IMR-90 (cell line): ENCODE data around the gene SLC25A24. TPM values are rescaled to one million over a fixed set of nuclear protein-coding genes. Genes with fewer than 3 reads are reported as not detected.

Experiments
- ATAC-seq: fragments of 200-7000 bp; cut with Tn5 transposase; 2 replicates; pipeline ENCODE4 v1.9.1; 2020; ENCODE audit warnings: low read depth, mild to moderate bottlenecking, moderate library complexity
- BruUV-seq: library from RNA; stranded (reverse); fragments of 400-500 nt; replicated peaks from 2 replicates; lab custom pipeline; 2021; lab: Mats Ljungman, UMichigan
- CTCF ChIA-PET: fragments of 300-600 bp; formaldehyde crosslinking; extraction: SDS; loops from one replicate; lab custom pipeline; 2021; ENCODE audit warnings: antibody characterized with exemption; lab: Yijun Ruan, JAX
- POLR2A ChIA-PET: fragments of 300-600 bp; sonication (Branson Sonifier 250); formaldehyde crosslinking; loops from one replicate; lab custom pipeline; 2022; ENCODE audit warnings: antibody characterized with exemption; ENCODE audit not compliant: unreplicated experiment; lab: Charles Lee
- DNase-seq: peaks from one replicate; pipeline ENCODE4 v3.0.0; 2013
- H2AFZ ChIP-seq: replicated peaks from 2 replicates; pipeline ENCODE3; 2013; ENCODE audit warnings: low read length, mild to moderate bottlenecking; ENCODE audit not compliant: poor library complexity
- H2AK5ac ChIP-seq: 2 replicates; pipeline ENCODE4 v1.6.1; 2013; ENCODE audit warnings: low read depth, low read length, inconsistent platforms
- H2AK9ac ChIP-seq: replicated peaks from 2 replicates; pipeline ENCODE3; 2013; ENCODE audit warnings: mild to moderate bottlenecking, low read depth, low read length, moderate library complexity; ENCODE audit not compliant: poor library complexity
- H2BK120ac ChIP-seq: 2 replicates; pipeline ENCODE4 v1.6.1; 2013; ENCODE audit warnings: low read depth, low read length, inconsistent platforms
- H2BK15ac ChIP-seq: 3 replicates; pipeline ENCODE4 v1.6.1; 2013; ENCODE audit warnings: low read depth, low read length, inconsistent platforms
- H2BK20ac ChIP-seq: 2 replicates; pipeline ENCODE4 v1.6.1; 2013; ENCODE audit warnings: low read depth, mild to moderate bottlenecking, inconsistent platforms, low read length, moderate library complexity
- H2BK5ac ChIP-seq: 2 replicates; pipeline ENCODE4 v1.6.1; 2013; ENCODE audit warnings: mild to moderate bottlenecking, low read depth, low read length, inconsistent platforms; ENCODE audit not compliant: poor library complexity, severe bottlenecking
- H3K14ac ChIP-seq: replicated peaks from 2 replicates; pipeline ENCODE4 v1.6.1; 2013; ENCODE audit warnings: low read depth, low read length, inconsistent platforms
- H3K18ac ChIP-seq: 2 replicates; pipeline ENCODE4 v1.6.1; 2013; ENCODE audit warnings: low read depth, low read length, control low read depth
- H3K23ac ChIP-seq: 2 replicates; pipeline ENCODE4 v1.6.1; 2013; ENCODE audit warnings: low read depth, low read length, inconsistent platforms
- H3K27ac ChIP-seq: 2 replicates; pipeline ENCODE4 v1.5.1; 2013; ENCODE audit warnings: mild to moderate bottlenecking, control low read depth, low read length; ENCODE audit not compliant: insufficient read depth
- H3K27me3 ChIP-seq: 2 replicates; pipeline ENCODE4 v1.6.1; 2013; ENCODE audit warnings: low read length; ENCODE audit not compliant: control insufficient read depth, insufficient read depth
- H3K36me3 ChIP-seq: 2 replicates; pipeline ENCODE4 v1.6.1; 2013; ENCODE audit warnings: low read length, mixed read lengths; ENCODE audit not compliant: control insufficient read depth, insufficient read depth
- H3K4ac ChIP-seq: 2 replicates; pipeline ENCODE4 v1.6.1; 2013; ENCODE audit warnings: low read depth, low read length, inconsistent platforms
- H3K4me1 ChIP-seq: 2 replicates; pipeline ENCODE4 v1.6.1; 2013; ENCODE audit warnings: low read length, mixed read lengths; ENCODE audit not compliant: control insufficient read depth, insufficient read depth
- H3K4me2 ChIP-seq: 2 replicates; pipeline ENCODE4 v1.6.1; 2013; ENCODE audit warnings: low read depth, mild to moderate bottlenecking, control low read depth, low read length, moderate library complexity
- H3K4me3 ChIP-seq: 2 replicates; pipeline ENCODE4 v1.5.1; 2013; ENCODE audit warnings: low read depth, mild to moderate bottlenecking, control low read depth, low read length, moderate library complexity; ENCODE audit not compliant: insufficient read depth
- H3K56ac ChIP-seq: 2 replicates; pipeline ENCODE4 v1.6.1; 2013; ENCODE audit warnings: low read length, inconsistent platforms; ENCODE audit not compliant: insufficient read depth; ENCODE audit errors: extremely low read depth
- H3K79me1 ChIP-seq, 2 experiments: 2 replicates each; pipeline ENCODE4 v1.6.1; 2013; ENCODE audit warnings: low read length in 2 of 2, inconsistent platforms in 1 of 2, low read depth in 1 of 2
- H3K9ac ChIP-seq: 2 replicates; pipeline ENCODE4 v1.6.1; 2013; ENCODE audit warnings: low read depth, low read length, control low read depth
- H3K9me1 ChIP-seq: 2 replicates; pipeline ENCODE4 v1.6.1; 2013; ENCODE audit warnings: low read length, inconsistent platforms; ENCODE audit not compliant: insufficient read depth
- H3K9me3 ChIP-seq: 2 replicates; pipeline ENCODE4 v1.6.1; 2013; ENCODE audit warnings: low read length; ENCODE audit not compliant: control insufficient read depth, insufficient read depth
- H4K20me1 ChIP-seq: 2 replicates; pipeline ENCODE4 v1.6.1; 2013; ENCODE audit warnings: low read length, inconsistent platforms; ENCODE audit not compliant: insufficient read depth
- H4K5ac ChIP-seq: 2 replicates; pipeline ENCODE4 v1.6.1; 2013; ENCODE audit warnings: mild to moderate bottlenecking, low read depth, low read length, control low read depth
- H4K8ac ChIP-seq, 2 experiments: 2 replicates each; pipeline ENCODE4 v1.6.1; 2013; ENCODE audit warnings: low read depth in 2 of 2, low read length in 2 of 2, control low read depth in 1 of 2, inconsistent platforms in 1 of 2
- H4K91ac ChIP-seq: 2 replicates; pipeline ENCODE4 v1.6.1; 2013; ENCODE audit warnings: low read depth, low read length, inconsistent platforms; ENCODE audit not compliant: insufficient read depth
- BHLHE40 ChIP-seq: fragments of 150-350 bp; IDR thresholded peaks from 2 replicates; pipeline ENCODE4 v1.6.1; 2016; ENCODE audit warnings: mild to moderate bottlenecking, low read depth, low read length
- CEBPB ChIP-seq: IDR thresholded peaks from 2 replicates; pipeline ENCODE4 v1.6.1; 2012; ENCODE audit warnings: low read depth, low read length, improper control_type of control experiment
- CHD1 ChIP-seq: IDR thresholded peaks from 2 replicates; pipeline ENCODE4 v1.6.1; 2012; ENCODE audit warnings: low read depth, low read length, improper control_type of control experiment
- CTCF ChIP-seq: conservative IDR thresholded peaks from 2 replicates; pipeline ENCODE4 v1.5.1; 2012; ENCODE audit warnings: mild to moderate bottlenecking, low read depth, low read length, improper control_type of control experiment
- ELK1 ChIP-seq: fragments of 150-350 bp; IDR thresholded peaks from 2 replicates; pipeline ENCODE4 v1.6.1; 2016; ENCODE audit warnings: low read depth, mild to moderate bottlenecking, low read length, moderate library complexity, borderline replicate concordance
- FOS ChIP-seq: fragments of 150-350 bp; IDR thresholded peaks from 2 replicates; pipeline ENCODE4 v1.6.1; 2016; ENCODE audit warnings: low read depth, low read length
- MAFK ChIP-seq: IDR thresholded peaks from 2 replicates; pipeline ENCODE4 v1.6.1; 2012; ENCODE audit warnings: low read depth, low read length, improper control_type of control experiment
- MAZ ChIP-seq: IDR thresholded peaks from 2 replicates; pipeline ENCODE4 v1.6.1; 2012; ENCODE audit warnings: low read depth, mild to moderate bottlenecking, low read length, improper control_type of control experiment, moderate library complexity, borderline replicate concordance
- MXI1 ChIP-seq: IDR thresholded peaks from 2 replicates; pipeline ENCODE4 v1.6.1; 2012; ENCODE audit warnings: low read depth, mild to moderate bottlenecking, low read length, moderate library complexity, borderline replicate concordance
- NFE2L2 ChIP-seq: fragments of 150-350 bp; IDR thresholded peaks from 2 replicates; pipeline ENCODE4 v1.6.1; 2016; ENCODE audit warnings: low read depth, mild to moderate bottlenecking, low read length
- POLR2A ChIP-seq: IDR thresholded peaks from 2 replicates; pipeline ENCODE4 v1.6.1; 2012; ENCODE audit warnings: mild to moderate bottlenecking, low read depth, low read length
- RAD21 ChIP-seq: IDR thresholded peaks from 2 replicates; pipeline ENCODE4 v1.6.1; 2012; ENCODE audit warnings: low read length, improper control_type of control experiment
- RCOR1 ChIP-seq: IDR thresholded peaks from 2 replicates; pipeline ENCODE4 v1.6.1; 2012; ENCODE audit warnings: mild to moderate bottlenecking, low read length, improper control_type of control experiment; ENCODE audit not compliant: insufficient replicate concordance
- RFX5 ChIP-seq: IDR thresholded peaks from 2 replicates; pipeline ENCODE4 v1.8.0; 2012; ENCODE audit warnings: low read depth, mild to moderate bottlenecking, low read length, moderate library complexity
- SMC3 ChIP-seq: fragments of 150-350 bp; IDR thresholded peaks from 2 replicates; pipeline ENCODE4 v1.6.1; 2016; ENCODE audit warnings: low read depth, mild to moderate bottlenecking, antibody characterized with exemption, low read length, moderate library complexity
- USF2 ChIP-seq: fragments of 150-350 bp; IDR thresholded peaks from 2 replicates; pipeline ENCODE4 v1.6.1; 2017; ENCODE audit warnings: mild to moderate bottlenecking, antibody characterized with exemption, low read length, low read depth
- WGBS, 2 experiments: methylation state at CpG; one replicate each; pipeline versions ENCODE4 v1.1.5 to v1.1.7; 2013; ENCODE audit warnings: missing lambda C conversion rate in 2 of 2; ENCODE audit not compliant: insufficient read length in 1 of 2; ENCODE audit errors: extremely low coverage in 2 of 2; 5-methylcytosine and 5-hydroxymethylcytosine counted together
- dilution Hi-C: fragments of 300-500 bp; cut with HindIII; formaldehyde crosslinking; loops from one replicate; pipeline ENCODE4 v1.14.3; 2018; ENCODE audit warnings: low sequenced_read_pairs; ENCODE audit not compliant: unreplicated experiment
- in situ Hi-C: fragments of 300-500 bp; cut with MboI; formaldehyde crosslinking; loops from 3 replicates; pipeline ENCODE4 v1.14.3; 2019; ENCODE audit warnings: low sequenced_read_pairs, inconsistent platforms, mixed read lengths
- intact Hi-C: fragments of 100-400 bp; cut with micrococcal nuclease; formaldehyde crosslinking; loops from 2 replicates; pipeline ENCODE4 v1.10.0; 2022
- polyA plus RNA-seq, 3 experiments: library from polyadenylated mRNA; depleted of rRNA; stranded (reverse); fragments of >200 nt; gene quantifications; 2 replicates each; pipeline ENCODE4 v1.2.3, GENCODE V29; 2012; ENCODE audit warnings: low replicate concordance in 1 of 3
- total RNA-seq: library from RNA; depleted of rRNA; stranded (reverse); fragments of >200 nt; gene quantifications from 2 replicates; pipeline ENCODE4 v1.2.3, GENCODE V29; 2012

SLC25A24 gene
- total and polyA plus RNA-seq, 2 of the 4 experiments (the other 2 are of a cell fraction), result 19.4 to 20.4 TPM

- ATAC-seq (no peak), DNase-seq (no peak)
- Histone ChIP-seq H3K4me1 (peaks cover 3% of the 10 kb centered on the region), H3K4me3 (no peak overlapping the region), H3K56ac (no peak overlapping the region), H4K8ac (no peak overlapping the region), H3K9me3 (no peaks in the 10 kb centered on the region), H2AK9ac (no peak overlapping the region), H4K91ac (no peak overlapping the region), H3K4me2 (no peak overlapping the region), H2BK120ac (no peak overlapping the region), H3K27ac (no peak overlapping the region), H3K79me1 (no peaks in the 10 kb centered on the region), H2AK5ac (no peak overlapping the region), H4K5ac (no peak overlapping the region), H3K23ac (no peak overlapping the region), H3K18ac (no peak overlapping the region), H3K9ac (no peak overlapping the region), H3K27me3 (peaks cover 6% of the 10 kb centered on the region; the same call in 1 of the 2 replicates), H3K9me1 (peaks cover 3% of the 10 kb centered on the region), H2BK15ac (no peak overlapping the region), H2BK20ac (no peak overlapping the region), H2AFZ (no peak overlapping the region), H3K14ac (no peak overlapping the region), H3K36me3 (no peaks in the 10 kb centered on the region), H3K4ac (no peak overlapping the region), H2BK5ac (no peak overlapping the region), H4K20me1 (peaks cover 6% of the 10 kb centered on the region)
- no CpG with 5 or more reads among the region's 1 CpG for WGBS, 2 experiments
- no peak for TF ChIP-seq BHLHE40
- no peak for TF ChIP-seq RAD21
- no peak for TF ChIP-seq MAZ
- no peak for TF ChIP-seq ELK1
- TF ChIP-seq USF2, result no peak
- no peak for TF ChIP-seq MAFK
- no peak for TF ChIP-seq RFX5
- TF ChIP-seq RCOR1, result no peak
- no peak for TF ChIP-seq MXI1
- TF ChIP-seq POLR2A, result no peak
- no peak for TF ChIP-seq FOS
- no peak for TF ChIP-seq NFE2L2
- TF ChIP-seq CEBPB, result no peak
- no peak for TF ChIP-seq CHD1
- no peak for TF ChIP-seq SMC3
- no peak for TF ChIP-seq CTCF
- CTCF ChIA-PET, result interaction anchor here (4.9 kb wide), 1 partner anchor 342 kb away, joined by 92 read pairs; no protein-coding TSS in a partner anchor
- no TSS peak for BruUV-seq
- intact Hi-C loops (no loop called here), in situ Hi-C loops (no loop called here), dilution Hi-C loops (no loop called here)
- POLR2A ChIA-PET, result no interaction called here
These were observed 76.1 kb downstream of the SLC25A24 start for GRCh38 chr1:108124023-108124422.
